Panc1 (cell line): ENCODE measurements around the gene TSPAN31. TPM values are rescaled to one million over a fixed set of nuclear protein-coding genes. Genes with fewer than 3 reads are reported as not detected.

Experiments
- ATAC-seq: fragments of 200-7000 bp; cut with Tn5 transposase; 2 replicates; pipeline ENCODE4 v1.9.1; 2020; ENCODE audit warnings: mild to moderate bottlenecking, moderate library complexity
- BruUV-seq: library from RNA; stranded (reverse); fragments of 400-500 nt; replicated peaks from 2 replicates; lab custom pipeline; 2021; lab: Mats Ljungman, UMichigan
- CTCF ChIA-PET: fragments of 300-600 bp; sonication (Branson Sonifier 250); formaldehyde crosslinking; loops from one replicate; lab custom pipeline; 2022; ENCODE audit warnings: antibody characterized with exemption; lab: Charles Lee
- POLR2A ChIA-PET: fragments of 300-600 bp; sonication (Branson Sonifier 250); formaldehyde crosslinking; loops from one replicate; lab custom pipeline; 2022; ENCODE audit warnings: antibody characterized with exemption; lab: Charles Lee
- DNase-seq: peaks from one replicate; pipeline ENCODE4 v3.0.0-alpha.2; 2010; ENCODE audit warnings: low read depth, low spot score
- H3K27ac ChIP-seq: 2 replicates; pipeline ENCODE4 v1.5.1; 2011; ENCODE audit warnings: mild to moderate bottlenecking, low read length, inconsistent platforms
- H3K27me3 ChIP-seq: fragments of 200-500 bp; sonication (Bioruptor generic); 2 replicates; pipeline ENCODE4 v1.6.0; 2014; ENCODE audit warnings: low read length, inconsistent platforms; ENCODE audit not compliant: control insufficient read depth, insufficient read depth
- H3K36me3 ChIP-seq: fragments of 200-500 bp; sonication (Bioruptor generic); 2 replicates; pipeline ENCODE4 v1.5.1; 2014; ENCODE audit warnings: inconsistent platforms, mild to moderate bottlenecking, low read length, moderate library complexity; ENCODE audit not compliant: control insufficient read depth, insufficient read depth
- H3K4me1 ChIP-seq: 2 replicates; pipeline ENCODE4 v1.5.1; 2011; ENCODE audit warnings: inconsistent platforms, mild to moderate bottlenecking, low read length, moderate library complexity; ENCODE audit not compliant: control insufficient read depth, insufficient read depth
- H3K4me3 ChIP-seq, 2 experiments: 2 replicates each; pipeline ENCODE4 v1.5.1; 2011 to 2012; ENCODE audit warnings: low read depth in 2 of 2, low read length in 2 of 2, mild to moderate bottlenecking in 2 of 2, inconsistent platforms in 1 of 2, moderate library complexity in 1 of 2
- H3K9me3 ChIP-seq: fragments of 200-500 bp; sonication (Bioruptor generic); 2 replicates; pipeline ENCODE4 v1.5.1; 2014; ENCODE audit warnings: low read depth, mild to moderate bottlenecking, inconsistent platforms, low read length, moderate library complexity; ENCODE audit not compliant: control insufficient read depth, insufficient read depth
- CTCF ChIP-seq: fragments of 450-650 bp; IDR thresholded peaks from 2 replicates; pipeline ENCODE4 v1.5.1; 2017; ENCODE audit warnings: mild to moderate bottlenecking
- POLR2AphosphoS5 ChIP-seq: IDR thresholded peaks from 2 replicates; pipeline ENCODE4 v1.6.1; 2012; ENCODE audit warnings: mild to moderate bottlenecking, low read depth, low read length, moderate library complexity
- REST ChIP-seq, 2 experiments: IDR thresholded peaks; 2 replicates each; pipeline ENCODE4 v1.6.1; 2011 to 2012; ENCODE audit warnings: low read depth in 2 of 2, control low read depth in 1 of 2, low read length in 1 of 2, mild to moderate bottlenecking in 1 of 2, moderate library complexity in 1 of 2; ENCODE audit not compliant: insufficient read depth in 1 of 2
- SIN3A ChIP-seq: IDR thresholded peaks from 2 replicates; pipeline ENCODE4 v1.6.1; 2012; ENCODE audit warnings: low read depth, mild to moderate bottlenecking, low read length, moderate library complexity, borderline replicate concordance; ENCODE audit not compliant: insufficient read depth
- TCF7L2 ChIP-seq: IDR thresholded peaks from 2 replicates; pipeline ENCODE4 v1.6.1; 2011; ENCODE audit warnings: mild to moderate bottlenecking, low read depth, low read length, inconsistent platforms
- in situ Hi-C: cut with HindIII; loops from 2 replicates; pipeline ENCODE4 v1.10.0; 2016; ENCODE audit warnings: low sequenced_read_pairs, low pct_unique_long_range_greater_than_20kb
- intact Hi-C: fragments of 100-400 bp; cut with micrococcal nuclease; formaldehyde crosslinking; loops from one replicate; pipeline ENCODE4 v1.10.0; 2022; ENCODE audit not compliant: unreplicated experiment
- total RNA-seq: library from RNA; stranded (reverse); gene quantifications from one replicate; pipeline ENCODE4 v1.2.1, GENCODE V29; 2021; ENCODE audit not compliant: unreplicated experiment

TSPAN31 gene
- total RNA-seq, 1 experiment from 2014 or later, result 17.5 TPM

- CTCF ChIA-PET, result interaction anchor here (0.6 to 0.7 kb wide), 2 partner anchors 55 to 57 kb away, joined by 3 to 4 read pairs; no protein-coding TSS in a partner anchor
- H3K36me3 ChIP-seq, result no peaks in the 10 kb centered on the region; the same call in none of the 2 replicates
- peaks cover 4% of the 10 kb centered on the region for H3K4me1 ChIP-seq
- no peak for TF ChIP-seq CTCF
- TF ChIP-seq REST (IDR thresholded peaks at IDR 0.05; ENCODE audit: insufficient read depth in 1 of 2, low read depth in 2 of 2, low read length in 1 of 2), result no peak
- no peak for TF ChIP-seq POLR2AphosphoS5
- TF ChIP-seq SIN3A, result no peak
- no peak for TF ChIP-seq TCF7L2
- POLR2A ChIA-PET, result no interaction called here
- ATAC-seq (no peak), DNase-seq (no peak)
- no peak overlapping the region for H3K4me3 ChIP-seq
- in situ Hi-C loops (no loop called here), intact Hi-C loops (no loop called here)
- H3K27me3 ChIP-seq, result no peaks in the 10 kb centered on the region
- H3K27ac ChIP-seq, result no peak overlapping the region
- no peaks in the 10 kb centered on the region for H3K9me3 ChIP-seq
- no TSS peak for BruUV-seq
These were observed 37.0 kb downstream of the TSPAN31 start for GRCh38 chr12:57781801-57782200.

DNA sequence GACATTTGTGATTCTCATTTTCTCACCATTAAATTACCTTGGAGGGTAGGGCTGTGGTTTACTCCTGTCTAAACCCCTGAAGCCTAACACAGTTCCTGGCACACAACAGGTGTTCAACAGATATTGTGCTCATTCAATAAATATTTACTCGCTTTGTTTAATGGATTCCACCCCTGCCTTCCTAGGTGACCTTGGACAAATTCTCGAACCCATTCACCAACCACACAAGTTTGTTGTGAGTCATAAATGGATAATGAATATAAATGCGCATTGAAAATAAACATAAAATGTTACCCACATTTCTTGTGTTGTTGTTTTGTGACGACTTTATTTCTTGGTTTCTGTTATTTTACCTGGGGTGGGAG is 37.4 kb downstream of the TSPAN31 start:
- H3K27ac ChIP-seq, result no peak overlapping the region
- intact Hi-C loops, result no loop called here
- no peak for DNase-seq
- no peaks in the 10 kb centered on the region for H3K27me3 ChIP-seq
- no peak for ATAC-seq
- H3K36me3 ChIP-seq, result no peaks in the 10 kb centered on the region; the same call in none of the 2 replicates
- H3K4me1 ChIP-seq, result peaks cover 4% of the 10 kb centered on the region
- in situ Hi-C loops, result no loop called here
- no peak for TF ChIP-seq REST (IDR thresholded peaks at IDR 0.05; ENCODE audit: insufficient read depth in 1 of 2, low read depth in 2 of 2, low read length in 1 of 2)
- no peak for TF ChIP-seq SIN3A
- no peak for TF ChIP-seq CTCF
- CTCF ChIA-PET, result no interaction called here
- H3K4me3 ChIP-seq, result peak overlapping the region in 1 of 2 experiments; percentile 76; a peak in 2 of 4 replicates
- H3K9me3 ChIP-seq, result no peaks in the 10 kb centered on the region
- POLR2A ChIA-PET, result no interaction called here
- BruUV-seq, result no TSS peak
